Right lobe of liver (tissue), 6 donors: ENCODE data around the gene CCM2L. TPM values are rescaled to one million over a fixed set of nuclear protein-coding genes. Genes with fewer than 3 reads are reported as not detected.
A peak's percentile ranks its signal among the peaks of the same experiment; 100 is the strongest.

Experiments used
- ATAC-seq, 4 donors: fragments of 200-7000 bp; cut with Tn5 transposase; one replicate each; pipeline ENCODE4 v1.9.1; 2020; ENCODE audit warnings: mild to moderate bottlenecking in 4 of 4, moderate library complexity in 4 of 4
- DNase-seq, 3 donors: peaks; one replicate each; pipeline ENCODE4 v3.0.0-alpha.2; 2020
- H3K27ac ChIP-seq, 3 donors: fragments of 200-600 bp; one replicate each; pipeline ENCODE4 v1.8.0; 2022
- H3K27me3 ChIP-seq, 2 donors: fragments of 200-600 bp; one replicate each; pipeline ENCODE4 v1.8.0; 2022
- H3K36me3 ChIP-seq, 4 donors: fragments of 200-600 bp; sonication (generic) in 1 of 4; one replicate each; pipeline versions ENCODE4 v1.5.1 to v1.8.0; 2017 to 2022; ENCODE audit warnings: control low read depth in 1 of 4
- H3K4me1 ChIP-seq, 4 donors: fragments of 200-600 bp; sonication (generic) in 1 of 4; one replicate each; pipeline versions ENCODE4 v1.5.1 to v1.8.0; 2017 to 2022; ENCODE audit warnings: control low read depth in 1 of 4
- H3K4me3 ChIP-seq, 3 donors: fragments of 200-600 bp; one replicate each; pipeline ENCODE4 v1.8.0; 2022
- H3K9me3 ChIP-seq, 4 donors: fragments of 200-600 bp; sonication (generic) in 1 of 4; one replicate each; pipeline versions ENCODE4 v1.5.1 to v1.8.0; 2017 to 2022; ENCODE audit warnings: control low read depth in 1 of 4
- POLR2A ChIP-seq: fragments of 450-650 bp; IDR thresholded peaks from one replicate; pipeline ENCODE4 v1.6.1; 2017; ENCODE audit warnings: antibody characterized with exemption, mild to moderate bottlenecking
- WGBS: methylation state at CpG from one replicate; pipeline ENCODE4 v1.1.6; 2018; ENCODE audit warnings: low coverage, low lambda C conversion rate; ENCODE audit not compliant: insufficient coverage; ENCODE audit errors: missing lambda C conversion rate; 5-methylcytosine and 5-hydroxymethylcytosine counted together
- intact Hi-C, 2 donors: fragments of 100-400 bp; cut with DNase I; formaldehyde crosslinking; loops; one replicate each; pipeline versions ENCODE4 v1.11.2 to v1.14.1; 2022
- total RNA-seq, 6 experiments: library from RNA; depleted of rRNA in 2 of 6; stranded (reverse); fragments of >200 nt in 2 of 6; fragmentation: NEBNext Ultra II Directional in 3 of 6; extraction: Animal tissue kit (Norgen Biotek cat#: 25700) in 3 of 6; gene quantifications; one replicate each; pipeline versions ENCODE4 v1.1.0 to v1.2.4, GENCODE V29; 2016 to 2023
- TF ChIP-seq, protein P1 (sequence below), 4 donors: fragments of 200-600 bp in 3 of 4; fragments of 450-650 bp in 1 of 4; IDR thresholded peaks; one replicate each; pipeline versions ENCODE4 v1.5.1 to v1.8.0; 2016 to 2022; ENCODE audit warnings: antibody characterized with exemption in 4 of 4, mild to moderate bottlenecking in 2 of 4
- donor health status: DM: no; HTN: yes; CAD: no.
- donor health status: DM: no; HTN: no; CAD: no.
- donor health status: DM: no; HTN: no; CAD: no.
- donor health status: DM: no; HTN: yes; CAD: no.
- donor health status: DM: no; HTN: yes; CAD: no.

Gene CCM2L
- total RNA-seq, 6 experiments from 2014 or later, result 0.61 to 1.7 (median 0.89) TPM

DNA sequence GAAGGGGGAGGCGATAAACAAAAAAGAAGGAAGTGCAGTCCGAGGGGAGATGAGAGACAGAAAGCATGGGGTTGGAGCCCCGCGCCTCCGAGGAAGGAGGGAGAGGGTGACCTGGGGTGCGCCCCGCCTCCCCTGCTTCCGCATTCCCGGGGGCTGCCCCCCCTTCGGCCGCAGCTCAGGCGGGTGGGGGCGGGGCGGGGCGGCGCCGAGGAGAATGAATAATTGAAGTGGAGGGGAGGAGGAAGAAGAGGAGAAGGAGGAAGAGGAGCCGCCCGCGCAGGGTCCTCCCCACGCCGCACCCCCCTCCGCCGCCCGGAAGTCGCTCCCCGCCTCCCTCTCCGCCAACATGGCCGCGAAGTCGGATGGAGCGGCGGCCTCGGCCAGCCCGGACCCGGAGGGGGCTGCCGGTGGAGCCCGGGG, 42.4 kb upstream of the CCM2L start, which contains the start of gene XKR7:
Gene XKR7 (plus strand): TSS at position 322 of the 420 bp plus-strand sequence. CDS start 25 bp downstream, at position 347.
- intact Hi-C loops, result no loop called here
- Histone ChIP-seq H3K4me1 (no peaks in the 10 kb centered on the region), H3K4me3 (no peak within 1 kb of the TSS), H3K9me3 (no peaks in the 10 kb centered on the region), H3K27ac (no peak within 1 kb of the TSS), H3K27me3 (no peaks in the 10 kb centered on the region), H3K36me3 (no peaks in the 10 kb centered on the region)
- peak in 1 of 4 donors; percentile 10 for ATAC-seq
- DNase-seq, result no peak
- TF ChIP-seq, protein P1, sequence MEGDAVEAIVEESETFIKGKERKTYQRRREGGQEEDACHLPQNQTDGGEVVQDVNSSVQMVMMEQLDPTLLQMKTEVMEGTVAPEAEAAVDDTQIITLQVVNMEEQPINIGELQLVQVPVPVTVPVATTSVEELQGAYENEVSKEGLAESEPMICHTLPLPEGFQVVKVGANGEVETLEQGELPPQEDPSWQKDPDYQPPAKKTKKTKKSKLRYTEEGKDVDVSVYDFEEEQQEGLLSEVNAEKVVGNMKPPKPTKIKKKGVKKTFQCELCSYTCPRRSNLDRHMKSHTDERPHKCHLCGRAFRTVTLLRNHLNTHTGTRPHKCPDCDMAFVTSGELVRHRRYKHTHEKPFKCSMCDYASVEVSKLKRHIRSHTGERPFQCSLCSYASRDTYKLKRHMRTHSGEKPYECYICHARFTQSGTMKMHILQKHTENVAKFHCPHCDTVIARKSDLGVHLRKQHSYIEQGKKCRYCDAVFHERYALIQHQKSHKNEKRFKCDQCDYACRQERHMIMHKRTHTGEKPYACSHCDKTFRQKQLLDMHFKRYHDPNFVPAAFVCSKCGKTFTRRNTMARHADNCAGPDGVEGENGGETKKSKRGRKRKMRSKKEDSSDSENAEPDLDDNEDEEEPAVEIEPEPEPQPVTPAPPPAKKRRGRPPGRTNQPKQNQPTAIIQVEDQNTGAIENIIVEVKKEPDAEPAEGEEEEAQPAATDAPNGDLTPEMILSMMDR (IDR thresholded peaks at IDR 0.05), result no peak
- TF ChIP-seq POLR2A, result no peak
- WGBS, result 1% methylated on average over 9 of the region's 38 CpGs

DNA sequence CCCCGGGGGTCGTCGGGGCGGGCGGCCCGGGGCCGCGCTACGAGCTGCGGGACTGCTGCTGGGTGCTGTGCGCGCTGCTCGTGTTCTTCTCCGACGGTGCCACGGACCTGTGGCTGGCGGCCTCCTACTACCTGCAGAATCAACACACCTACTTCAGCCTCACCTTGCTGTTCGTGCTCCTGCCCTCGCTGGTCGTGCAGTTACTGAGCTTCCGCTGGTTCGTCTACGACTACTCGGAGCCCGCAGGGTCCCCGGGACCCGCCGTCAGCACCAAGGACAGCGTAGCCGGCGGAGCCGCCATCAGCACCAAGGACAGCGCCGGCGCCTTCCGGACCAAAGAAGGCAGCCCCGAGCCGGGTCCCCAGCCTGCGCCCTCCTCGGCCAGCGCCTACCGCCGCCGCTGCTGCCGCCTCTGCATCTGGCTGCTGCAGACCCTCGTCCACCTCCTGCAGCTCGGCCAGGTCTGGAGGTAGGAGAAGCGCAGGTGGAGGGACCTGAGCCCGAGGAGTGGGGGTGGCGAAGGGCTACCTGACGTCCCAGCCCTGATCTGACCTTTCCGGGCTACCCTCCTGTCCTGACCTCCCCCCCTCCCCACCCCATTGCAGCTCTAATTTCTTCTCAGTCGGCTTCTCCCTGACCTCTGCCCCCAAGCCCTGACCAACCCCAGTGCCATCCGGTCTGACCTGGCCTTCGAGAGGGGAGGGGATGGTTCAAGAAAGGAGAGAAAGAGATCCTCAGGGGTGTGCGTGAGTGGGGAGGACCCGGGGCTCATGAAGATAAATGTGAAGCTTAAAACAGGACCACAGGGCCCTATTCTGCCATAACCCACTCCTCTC, 41.7 kb upstream of the CCM2L start:
- Histone ChIP-seq H3K27me3 (no peaks in the 10 kb centered on the region), H3K4me3 (no peak overlapping the region), H3K27ac (no peak overlapping the region), H3K36me3 (no peaks in the 10 kb centered on the region), H3K9me3 (no peaks in the 10 kb centered on the region), H3K4me1 (no peaks in the 10 kb centered on the region)
- WGBS, result 4% methylated on average over 13 of the region's 57 CpGs
- intact Hi-C loops, result no loop called here
- DNase-seq (peak; percentile 55 to 69 (median 67)), ATAC-seq (peak; percentile 75 to 93 (median 82))
- TF ChIP-seq, protein P1 (IDR thresholded peaks at IDR 0.05), result no peak
- TF ChIP-seq POLR2A, result no peak

DNA sequence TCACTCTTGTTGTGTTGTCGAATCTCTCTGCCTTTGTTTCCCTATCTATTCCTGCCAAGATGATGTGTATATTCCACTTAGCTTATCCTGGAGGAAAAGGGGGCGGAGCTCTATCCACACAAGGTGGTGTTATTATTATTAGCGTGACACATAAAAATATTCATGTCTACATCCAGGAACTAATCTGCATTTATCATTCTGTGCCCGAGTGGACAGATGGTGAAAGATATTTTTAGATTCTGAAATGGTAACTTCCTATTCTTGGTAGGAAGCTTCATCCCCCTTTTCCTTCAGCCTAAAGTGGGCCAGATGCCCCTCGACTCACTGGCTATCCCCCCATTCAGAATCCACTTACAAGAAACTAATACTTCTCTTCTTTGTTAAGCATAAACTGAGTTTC, 40.2 kb upstream of the CCM2L start:
- Histone ChIP-seq H3K4me1 (no peaks in the 10 kb centered on the region), H3K4me3 (no peak overlapping the region), H3K36me3 (no peaks in the 10 kb centered on the region), H3K27ac (no peak overlapping the region), H3K9me3 (no peaks in the 10 kb centered on the region), H3K27me3 (no peaks in the 10 kb centered on the region)
- ATAC-seq (no peak), DNase-seq (no peak)
- TF ChIP-seq, protein P1 (IDR thresholded peaks at IDR 0.05), result no peak
- WGBS, result 18% methylated on average over 4 of the region's 5 CpGs
- intact Hi-C loops, result no loop called here

DNA sequence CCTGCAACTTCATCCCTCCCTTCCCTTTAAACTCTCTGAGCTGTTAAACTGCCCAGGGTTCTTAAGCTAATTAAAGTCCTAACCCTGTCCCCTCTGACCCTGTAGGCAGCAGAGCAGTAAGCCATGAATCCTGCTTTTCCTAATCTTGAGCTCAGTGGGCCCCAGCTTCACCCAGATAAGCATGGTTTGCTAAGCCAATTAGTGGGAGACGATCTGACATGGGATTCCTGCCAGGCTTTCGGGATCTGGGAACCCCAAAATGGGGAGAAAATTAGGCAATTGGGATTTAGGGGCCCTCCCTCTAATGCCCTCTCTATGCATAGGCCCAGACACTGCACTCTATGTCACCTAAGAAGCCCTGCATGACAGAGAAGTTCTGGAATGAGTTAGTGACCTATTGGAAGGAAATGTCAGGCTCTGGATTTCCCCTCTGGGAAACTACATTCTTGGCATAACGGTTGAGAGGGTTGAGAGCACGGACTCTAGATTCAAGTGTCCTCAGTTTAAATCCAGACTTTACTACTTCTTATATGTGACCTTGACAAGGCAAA, 37.7 kb upstream of the CCM2L start:
- WGBS, result 21% methylated on average over 4 of the region's 4 CpGs
- ATAC-seq (no peak), DNase-seq (no peak)
- Histone ChIP-seq H3K27ac (no peak overlapping the region), H3K36me3 (no peaks in the 10 kb centered on the region), H3K27me3 (no peaks in the 10 kb centered on the region), H3K9me3 (no peaks in the 10 kb centered on the region), H3K4me1 (no peaks in the 10 kb centered on the region), H3K4me3 (no peak overlapping the region)
- no peak for TF ChIP-seq POLR2A
- TF ChIP-seq, protein P1 (IDR thresholded peaks at IDR 0.05), result no peak
- intact Hi-C loops, result no loop called here
